HTERT RPE-1 (cell line): ENCODE results near the gene PDSS2.
"Not testable (repeated sequence)": the region's sequence is repeated elsewhere in the genome, so short reads cannot be mapped to it uniquely, and the experiment has no call there.

Experiments used
- in situ Hi-C: fragments of 300-500 bp; cut with MboI; formaldehyde crosslinking; loops from 4 replicates; pipeline ENCODE4 v1.14.3; 2020; ENCODE audit warnings: low sequenced_read_pairs

The PDSS2 gene

GRCh38 chr6:107230448-107230847 is 228.9 kb downstream of the PDSS2 start:
- in situ Hi-C loops: no loop called here

- in situ Hi-C loops: no loop called here
These were observed 229.3 kb downstream of the PDSS2 start for GRCh38 chr6:107230024-107230423.

DNA sequence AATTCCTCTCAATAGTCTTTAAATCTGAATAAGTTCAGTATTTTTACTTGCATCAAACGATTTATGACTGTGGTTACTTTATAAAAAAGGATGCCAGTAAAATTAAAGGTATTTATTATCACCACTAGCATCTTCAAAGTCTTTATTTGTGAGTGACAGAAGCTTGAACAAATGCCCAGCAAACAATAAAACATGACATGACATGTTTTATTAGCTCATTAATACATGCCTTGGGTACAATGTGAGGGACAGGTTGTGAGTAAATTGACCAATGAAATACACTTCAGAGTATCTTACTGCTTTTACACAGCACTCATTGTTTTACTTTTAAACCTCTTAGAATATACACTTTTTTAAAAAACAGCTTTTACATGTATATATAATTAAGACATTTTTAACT is 230.6 kb downstream of the PDSS2 start:
- in situ Hi-C loops: no loop called here

DNA sequence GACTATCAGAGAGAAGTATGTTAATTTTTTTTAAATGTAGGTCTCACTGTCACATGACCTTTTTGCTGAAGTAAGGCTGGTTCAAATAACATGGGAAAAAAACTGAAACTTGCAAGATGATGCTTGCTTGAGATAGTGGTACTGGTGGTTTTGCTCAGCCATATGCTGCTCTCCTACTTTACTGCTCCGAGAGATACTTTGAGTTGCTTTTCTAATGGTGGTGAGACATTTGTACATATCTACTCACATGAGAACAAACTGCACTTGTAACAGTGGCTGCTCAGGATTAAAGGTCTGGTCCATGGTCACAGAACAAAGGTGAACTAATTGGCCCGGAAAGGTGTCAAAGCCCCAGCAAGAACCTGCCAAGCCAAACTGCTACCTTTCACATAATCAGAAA is 237.8 kb downstream of the PDSS2 start:
- in situ Hi-C loops: no loop called here

- in situ Hi-C loops: no loop called here
These were observed 239.5 kb downstream of the PDSS2 start for GRCh38 chr6:107219851-107220250.

- in situ Hi-C loops: no loop called here
These were observed 241.2 kb downstream of the PDSS2 start for GRCh38 chr6:107218142-107218541.

DNA sequence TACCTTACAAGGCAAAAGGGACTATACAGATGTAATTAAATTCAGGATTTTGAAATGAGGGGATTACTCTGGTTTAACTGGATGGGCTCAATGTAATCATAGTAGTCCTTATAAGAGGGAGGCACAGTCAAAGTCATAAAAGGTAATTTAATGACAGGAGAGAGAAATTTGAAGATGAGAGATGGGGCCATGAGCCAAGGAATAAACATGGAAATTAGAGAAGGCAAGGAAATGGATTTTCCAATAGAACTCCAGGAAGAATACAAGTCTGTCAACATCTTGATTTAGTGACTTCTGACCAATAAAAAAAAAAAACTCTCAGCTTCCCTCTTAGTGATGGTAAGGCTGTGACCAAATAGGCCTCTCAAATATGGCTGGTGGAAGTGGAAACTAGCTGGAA is 242.1 kb downstream of the PDSS2 start:
- in situ Hi-C loops: no loop called here

DNA sequence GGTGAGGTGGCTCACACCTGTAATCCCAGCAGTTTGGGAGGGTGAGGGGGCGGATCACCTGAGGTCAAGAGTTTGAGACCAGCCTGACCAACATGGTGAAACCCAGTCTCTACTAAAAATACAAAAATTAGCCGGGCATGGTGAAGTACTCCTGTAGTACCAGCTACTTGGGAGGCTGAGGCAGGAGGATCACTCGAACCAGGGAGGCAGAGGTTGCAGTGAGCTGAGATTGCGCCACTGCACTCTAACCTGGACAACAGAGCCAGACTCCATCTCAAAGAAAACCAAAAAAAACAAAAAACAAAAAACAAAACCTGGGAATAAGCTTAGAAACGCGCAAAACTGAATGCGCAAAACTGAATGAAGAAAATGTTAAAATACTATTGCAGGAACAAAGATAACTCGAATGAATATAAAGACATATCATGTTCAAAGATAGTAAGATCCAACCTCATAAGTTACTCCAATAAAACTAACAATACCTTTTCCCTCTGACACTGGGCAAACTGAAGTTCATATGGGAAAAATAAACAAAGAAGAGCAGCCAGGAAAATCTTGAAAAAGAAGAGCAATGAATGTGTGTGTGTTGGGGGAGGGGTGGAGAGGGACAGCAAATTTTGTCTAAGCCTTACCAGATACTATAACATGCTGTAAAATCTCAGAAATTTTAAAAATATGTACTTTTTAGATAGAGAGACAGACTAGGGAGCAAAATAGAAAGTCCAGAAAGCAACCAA is 243.0 kb downstream of the PDSS2 start:
- in situ Hi-C loops: no loop called here

- in situ Hi-C loops: no loop called here
These were observed 244.0 kb downstream of the PDSS2 start for GRCh38 chr6:107215334-107215733.

DNA sequence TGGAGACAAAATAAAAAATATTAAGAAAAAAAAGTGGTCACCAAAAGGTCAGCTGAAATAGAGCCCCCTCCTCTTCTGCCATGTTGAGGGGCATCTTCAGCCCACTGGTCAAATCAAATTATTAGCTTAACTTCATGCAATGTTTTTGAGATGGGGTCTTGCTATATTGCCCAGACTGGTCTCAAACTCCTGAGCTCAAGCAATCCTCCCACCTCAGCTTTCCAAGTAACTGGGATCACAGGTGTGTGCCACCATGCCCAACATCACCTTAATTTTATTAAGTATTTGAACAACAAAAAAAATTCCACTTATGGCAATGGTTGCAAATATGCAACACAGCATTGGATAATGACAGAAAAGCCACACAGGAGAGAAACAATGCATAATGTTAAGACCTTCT is 244.7 kb downstream of the PDSS2 start:
- in situ Hi-C loops: no loop called here

DNA sequence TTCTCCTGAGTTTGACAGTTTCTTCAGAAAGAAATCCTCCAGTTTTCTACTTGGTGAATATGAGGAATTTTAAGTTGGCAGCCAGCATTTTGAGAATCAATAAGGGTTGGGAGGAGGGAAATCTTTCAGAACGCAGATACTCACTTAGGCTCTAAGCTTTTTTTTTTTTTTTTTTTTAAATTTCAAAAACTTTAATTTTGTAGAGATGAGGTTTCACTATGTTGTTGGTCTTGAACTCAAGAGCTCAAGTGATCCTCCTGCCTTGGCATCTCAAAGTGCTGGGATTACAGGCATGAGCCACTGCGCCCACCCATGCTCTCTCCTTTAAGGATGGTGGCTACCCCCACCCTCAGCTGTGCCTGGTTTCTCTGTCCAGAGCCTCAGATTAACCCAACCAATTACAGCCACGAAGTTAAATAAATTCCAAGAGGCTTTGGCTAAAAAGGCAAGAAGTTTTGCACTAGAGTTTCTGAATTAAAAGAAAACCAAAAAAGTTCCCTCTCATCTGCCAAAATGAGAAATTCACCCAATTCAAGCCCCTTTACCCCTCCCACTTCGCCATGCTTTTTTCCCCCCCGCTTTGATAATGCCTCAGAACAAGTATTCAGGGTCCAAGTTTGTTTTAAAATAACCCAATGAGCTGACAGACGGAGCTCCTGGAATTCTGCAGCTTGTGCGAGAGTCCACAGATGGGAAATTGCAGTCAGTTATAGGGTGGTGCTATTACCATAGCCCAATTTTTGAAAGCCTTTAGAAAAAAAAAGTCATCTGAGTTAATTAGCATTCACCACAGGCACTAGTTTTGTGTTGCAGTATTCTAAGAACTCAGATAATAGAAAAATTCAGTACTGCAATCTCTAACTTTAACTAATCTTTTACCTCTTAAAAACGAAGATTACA is 249.7 kb downstream of the PDSS2 start:
- in situ Hi-C loops: no loop called here

GRCh38 chr6:107207251-107207873 is 252.0 kb downstream of the PDSS2 start:
- in situ Hi-C loops: no loop called here

DNA sequence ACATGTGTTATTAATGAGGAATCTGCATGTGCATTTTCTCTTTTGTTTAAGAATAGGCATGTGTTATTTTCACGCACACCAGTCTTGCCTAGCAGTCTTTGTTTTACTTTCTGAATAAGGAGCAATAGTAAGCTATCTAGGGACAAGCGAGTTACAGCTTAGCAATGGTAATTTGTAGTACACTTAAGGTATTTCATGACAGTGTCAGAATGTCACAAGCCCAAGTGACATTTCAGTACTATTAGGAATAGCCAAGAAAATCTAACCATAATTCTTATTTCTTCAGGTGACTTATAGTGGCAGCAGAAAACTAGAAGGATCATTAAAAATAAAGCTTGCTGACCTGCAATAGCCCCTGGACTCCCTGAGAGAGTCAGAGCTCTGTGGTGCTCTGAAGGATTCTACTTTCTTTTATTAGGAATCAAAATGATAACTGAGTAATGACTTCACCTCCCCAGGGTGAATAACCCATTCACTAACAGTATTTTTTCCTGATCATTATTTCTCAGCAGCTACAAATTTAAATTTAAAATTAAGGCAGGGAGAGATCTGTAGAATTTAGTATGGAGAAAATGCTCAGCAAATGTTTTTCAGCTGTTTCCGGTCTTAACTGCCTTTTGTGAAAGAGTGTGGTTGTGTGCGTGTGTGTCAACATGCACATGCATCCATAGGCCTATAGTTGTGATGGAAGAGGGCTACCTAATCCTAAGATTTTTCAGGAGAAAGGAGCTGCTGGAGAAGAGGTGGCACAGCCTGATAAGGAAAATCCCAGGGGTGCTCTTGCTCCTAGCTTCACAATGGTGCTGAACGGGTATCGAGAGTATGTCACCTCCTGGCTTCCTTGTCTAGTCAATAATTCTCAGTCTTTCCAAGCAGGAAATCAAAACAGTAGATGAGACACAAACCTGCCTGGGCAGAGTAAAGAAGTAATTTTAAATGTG is 254.0 kb downstream of the PDSS2 start:
- in situ Hi-C loops: no loop called here

DNA sequence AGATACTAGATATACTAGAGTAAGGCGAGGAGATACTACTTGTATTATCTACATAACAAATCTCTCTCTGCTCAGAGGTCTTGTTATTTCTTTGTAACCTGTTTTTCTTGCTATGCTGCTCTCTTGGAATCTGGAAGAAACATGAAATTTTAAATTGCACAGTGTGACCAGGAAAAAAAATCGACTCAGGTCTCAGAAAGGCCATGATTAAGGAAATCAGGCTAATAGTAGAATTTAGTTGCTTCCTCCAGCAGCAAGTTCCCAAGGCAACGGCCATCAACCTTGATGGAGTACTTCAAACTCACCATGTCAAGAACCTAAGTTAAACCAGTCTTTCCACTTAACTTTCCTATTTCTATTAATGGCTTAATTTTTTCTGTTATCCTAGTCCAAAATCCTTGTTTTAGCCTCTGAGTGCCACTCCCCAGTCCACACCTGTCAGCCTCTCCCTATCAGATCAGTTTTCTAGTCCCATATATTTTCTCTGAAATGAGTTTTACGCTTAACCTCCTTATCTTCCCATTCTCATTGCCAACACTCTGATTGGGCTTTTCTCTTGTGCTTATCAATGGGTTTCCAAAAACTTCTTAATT is 256.4 kb downstream of the PDSS2 start:
- in situ Hi-C loops: no loop called here

DNA sequence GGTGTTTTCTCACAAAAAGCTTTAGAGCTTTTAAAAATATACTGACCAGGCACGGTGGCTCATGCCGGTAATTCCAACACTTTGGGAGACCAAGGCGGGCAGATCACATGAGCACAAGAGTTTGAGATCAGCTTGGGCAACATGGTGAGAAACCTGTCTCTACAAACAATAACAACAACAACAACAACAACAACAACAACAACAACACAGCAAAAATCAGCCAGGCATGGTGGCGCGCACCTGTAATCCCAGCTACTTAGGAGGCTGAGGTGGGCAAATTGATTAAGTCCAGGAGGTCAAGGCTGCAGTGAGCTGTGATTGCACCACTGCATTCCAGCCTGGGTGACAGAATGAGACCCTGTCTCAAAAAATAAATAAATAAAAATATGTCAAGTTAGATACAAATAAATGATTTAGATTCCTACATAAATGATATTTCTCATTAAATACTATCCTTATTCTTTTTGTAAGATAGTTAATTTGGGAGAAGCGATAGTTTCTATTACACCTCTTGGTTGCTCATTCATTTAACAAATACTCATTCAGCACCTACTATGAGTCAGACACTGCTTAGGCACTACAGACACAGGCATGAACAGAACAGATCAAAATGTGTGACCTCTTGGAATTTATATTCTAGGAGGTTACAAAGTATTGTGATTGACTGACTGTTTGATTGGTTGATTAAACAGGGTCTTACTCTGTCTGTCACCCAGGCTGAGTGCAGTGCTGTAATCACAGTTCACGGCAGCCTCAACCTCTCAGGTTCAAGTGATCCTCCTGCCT is 260.5 kb downstream of the PDSS2 start:
- in situ Hi-C loops: no loop called here

DNA sequence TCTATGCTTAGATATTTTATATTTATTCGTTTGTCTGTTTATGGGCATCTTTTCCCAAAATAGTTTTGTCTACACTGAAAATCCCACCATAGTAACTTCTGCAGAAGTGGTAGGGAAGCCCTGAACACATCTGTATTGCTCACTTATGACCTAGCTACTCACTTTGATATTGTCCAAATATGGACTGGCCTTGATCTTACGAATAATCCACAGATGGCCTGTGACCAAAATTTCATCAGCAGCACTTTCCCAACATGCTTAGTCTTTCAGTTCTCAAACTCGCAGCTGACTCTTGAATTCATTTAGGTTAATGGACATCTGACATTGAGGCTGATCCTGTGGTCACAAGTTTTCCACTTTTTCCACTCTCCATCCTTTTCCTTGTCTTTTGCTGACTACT is 263.2 kb downstream of the PDSS2 start:
- in situ Hi-C loops: no loop called here

- in situ Hi-C loops: not testable (repeated sequence)
These were observed 264.6 kb downstream of the PDSS2 start for GRCh38 chr6:107194723-107195122.

GRCh38 chr6:107192830-107193229 is 266.5 kb downstream of the PDSS2 start:
- in situ Hi-C loops: no loop called here

GRCh38 chr6:107187630-107188029 is 271.7 kb downstream of the PDSS2 start:
- in situ Hi-C loops: no loop called here
